HT-29 (cell line): ENCODE measurements around the gene RAB44. TPM values are rescaled to one million over a fixed set of nuclear protein-coding genes. Genes with fewer than 3 reads are reported as not detected.
"Not testable (repeated sequence)": the region's sequence is repeated elsewhere in the genome, so short reads cannot be mapped to it uniquely, and the experiment has no call there.

Source experiments
- DNase-seq: peaks from one replicate; pipeline ENCODE4 v3.0.0-alpha.2; 2015; ENCODE audit warnings: low spot score
- total RNA-seq: library from RNA; depleted of rRNA; stranded (reverse); fragments of >200 nt; shearing (Covaris generic); gene quantifications from 2 replicates; pipeline ENCODE4 v1.2.3, GENCODE V29; 2014

RAB44 gene
- total RNA-seq, 1 experiment from 2014 or later = not detected

- no peak for DNase-seq
Measured at GRCh38 chr6:36686668-36687513, 10.7 kb upstream of the RAB44 start.

- no peak for DNase-seq
Measured at GRCh38 chr6:36688063-36688738, 9.4 kb upstream of the RAB44 start.

GRCh38 chr6:36688739-36689075 is 8.9 kb upstream of the RAB44 start:
- no peak for DNase-seq

- DNase-seq = no peak
Measured at GRCh38 chr6:36691011-36691410, 6.6 kb upstream of the RAB44 start.

GRCh38 chr6:36691612-36692011 is 6.0 kb upstream of the RAB44 start:
- DNase-seq = no peak

- DNase-seq = no peak
Measured at GRCh38 chr6:36692220-36692619, 5.4 kb upstream of the RAB44 start.

GRCh38 chr6:36692861-36693702 is 4.5 kb upstream of the RAB44 start:
- no peak for DNase-seq

GRCh38 chr6:36694616-36695015 is 3.0 kb upstream of the RAB44 start:
- no peak for DNase-seq

- no peak for DNase-seq
Measured at GRCh38 chr6:36695414-36695813, 2.2 kb upstream of the RAB44 start.

- no peak for DNase-seq
Measured at GRCh38 chr6:36698196-36698595, 570 bp downstream of the RAB44 start.

GRCh38 chr6:36698871-36699271 is 1.2 kb downstream of the RAB44 start:
- no peak for DNase-seq

- no peak for DNase-seq
Measured at GRCh38 chr6:36699348-36699747, 1.7 kb downstream of the RAB44 start.

GRCh38 chr6:36700071-36700812 is 2.6 kb downstream of the RAB44 start:
- DNase-seq = no peak

GRCh38 chr6:36700831-36701230 is 3.2 kb downstream of the RAB44 start:
- no peak for DNase-seq

GRCh38 chr6:36701401-36701991 is 3.9 kb downstream of the RAB44 start:
- peak; percentile 43 for DNase-seq

GRCh38 chr6:36702656-36703055 is 5.0 kb downstream of the RAB44 start:
- DNase-seq = no peak

GRCh38 chr6:36703081-36703606 is 5.5 kb downstream of the RAB44 start:
- no peak for DNase-seq

- DNase-seq = no peak
Measured at GRCh38 chr6:36703982-36704381, 6.4 kb downstream of the RAB44 start.

GRCh38 chr6:36704961-36705577 is 7.4 kb downstream of the RAB44 start:
- not testable (repeated sequence) for DNase-seq

- DNase-seq = no peak
Measured at GRCh38 chr6:36706339-36706738, 8.7 kb downstream of the RAB44 start.
